Measurements from ENCODE around the gene GPN3.
"Not testable (repeated sequence)": the region's sequence is repeated elsewhere in the genome, so short reads cannot be mapped to it uniquely, and the experiment has no call there.

Gene GPN3
- 16.6 to 40.4 reads per million in 2 experiments for total RNA-seq

DNA sequence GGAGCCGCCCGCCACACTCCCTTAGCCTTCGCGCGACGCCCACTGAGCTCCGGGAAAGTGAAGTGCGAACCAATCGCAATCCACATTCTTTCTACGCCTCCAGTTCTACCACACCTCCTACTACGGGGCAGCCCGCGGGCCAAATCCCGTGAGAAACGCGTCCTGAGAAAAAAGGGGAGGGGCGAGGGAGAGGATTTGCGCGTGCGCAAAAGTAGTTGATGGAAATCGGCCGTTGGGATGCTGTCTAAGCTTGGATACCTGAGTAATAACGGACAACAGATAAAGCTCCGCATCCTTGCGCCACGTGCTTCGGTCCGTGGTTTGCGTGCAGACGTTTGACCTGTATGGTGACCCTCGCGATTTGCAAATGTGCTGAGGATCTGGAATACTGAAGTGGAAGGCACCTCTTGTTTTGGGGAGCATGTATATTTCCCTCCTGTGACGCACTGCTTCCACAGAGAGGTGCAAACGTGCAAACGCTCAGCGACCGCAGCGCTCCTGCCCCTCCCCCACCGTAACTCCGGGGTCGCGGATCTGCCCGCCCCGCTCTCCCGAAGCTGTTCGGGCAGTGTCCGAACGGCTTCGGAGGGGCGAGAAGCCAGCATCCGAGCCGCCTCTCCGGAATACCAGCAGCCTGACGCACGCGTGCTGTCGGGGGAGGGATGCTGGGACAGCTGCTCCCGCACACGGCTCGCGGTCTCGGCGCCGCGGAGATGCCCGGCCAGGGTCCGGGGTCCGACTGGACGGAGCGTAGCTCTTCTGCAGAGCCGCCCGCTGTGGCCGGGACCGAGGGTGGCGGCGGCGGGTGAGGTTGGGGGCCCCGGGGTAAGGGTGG is at the start of gene GPN3, which contains the start of gene FAM216A:
Gene GPN3, minus strand, starts transcription at position 44 of the 835 bp plus-strand sequence. CDS start 54 bp downstream, outside the sequence.
Gene FAM216A, plus strand, starts transcription at position 632 of the 835 bp plus-strand sequence. Its CDS starts 31 bp downstream, at position 663.
- DNase-seq (ENCODE audit: low read depth), result peak; percentile 92

DNA sequence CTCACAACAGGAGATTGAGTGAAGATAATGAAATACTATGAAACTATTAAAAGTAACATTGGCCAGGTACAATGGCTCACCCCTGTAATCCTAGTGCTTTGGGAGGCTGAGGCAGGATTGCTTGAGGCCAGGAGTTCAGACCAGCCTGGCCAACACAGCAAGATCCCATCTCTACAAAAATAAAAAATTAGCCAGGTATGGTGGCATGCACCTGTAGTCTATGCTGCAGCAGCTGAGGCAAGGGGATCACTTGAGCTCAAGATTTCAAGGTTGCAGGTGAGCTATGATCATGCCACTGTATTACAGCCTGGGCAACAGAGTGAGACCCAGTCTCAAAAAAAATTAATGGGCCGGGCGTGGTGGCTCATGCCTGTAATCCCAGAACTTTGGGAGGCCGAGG is 48.9 kb upstream of the GPN3 start:
- no peak for DNase-seq (ENCODE audit: low read depth)

DNA sequence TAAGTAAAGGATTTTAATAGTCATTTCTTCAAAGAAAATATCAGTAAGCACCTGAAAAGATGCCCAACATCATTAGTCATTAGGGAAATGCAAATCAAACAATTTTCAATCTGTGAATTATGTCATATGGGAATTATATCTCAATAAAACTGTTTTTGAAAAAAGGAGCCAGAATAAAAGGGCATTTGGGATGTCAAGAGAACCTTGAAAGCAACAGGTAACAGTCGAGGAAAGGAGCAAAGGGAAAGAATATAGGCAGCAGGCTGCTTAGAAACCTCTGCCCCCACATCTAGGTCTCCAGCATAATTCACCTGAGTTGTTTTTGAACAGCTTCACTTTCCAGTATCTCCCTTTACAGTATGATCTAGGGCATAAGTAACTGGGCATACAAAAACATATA is 46.3 kb upstream of the GPN3 start:
- DNase-seq (ENCODE audit: low read depth), result no peak

DNA sequence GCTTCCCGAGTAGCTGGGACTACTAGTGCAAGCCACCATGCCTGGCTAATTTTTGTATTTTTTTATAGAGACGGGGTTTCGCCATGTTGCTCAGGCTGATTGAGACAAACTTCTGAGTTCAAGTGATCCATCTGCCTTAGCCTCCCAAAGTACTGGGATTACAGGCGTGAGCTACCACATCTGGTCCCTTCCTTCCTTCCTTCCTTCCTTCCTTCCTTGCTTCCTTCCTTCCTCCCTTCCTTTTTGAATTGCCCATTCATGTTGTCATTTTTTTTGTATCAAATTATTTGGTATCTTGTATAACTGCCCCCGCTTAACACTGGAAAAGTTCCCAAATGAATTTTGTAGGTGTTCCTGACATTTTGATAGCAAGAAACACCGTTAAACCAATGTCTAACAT is 45.8 kb upstream of the GPN3 start:
- no peak for DNase-seq (ENCODE audit: low read depth)

DNA sequence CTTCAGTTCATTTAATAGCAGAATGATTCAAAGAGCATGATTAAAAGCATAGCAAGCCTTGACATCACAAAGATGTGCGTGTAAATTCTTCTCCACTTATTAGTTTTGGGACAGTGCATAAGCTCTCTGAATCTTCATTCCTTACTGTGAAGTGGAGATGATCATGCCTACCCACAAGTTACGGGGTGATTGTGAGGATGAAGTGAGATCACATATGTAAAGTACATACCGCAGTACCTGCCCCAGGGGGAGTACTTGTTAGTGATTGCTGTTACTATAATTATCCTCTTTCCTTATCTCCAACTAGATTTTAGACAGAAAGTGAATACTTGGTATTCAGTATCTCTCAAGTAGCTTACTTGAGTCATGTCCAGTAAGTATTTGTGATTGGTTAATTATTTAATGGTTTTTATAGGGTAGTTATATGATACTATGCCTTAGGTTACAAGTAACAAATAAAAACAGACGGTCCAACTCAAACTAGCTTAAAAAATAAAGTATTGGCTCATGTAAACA is 40.1 kb upstream of the GPN3 start:
- DNase-seq (ENCODE audit: low read depth), result no peak

DNA sequence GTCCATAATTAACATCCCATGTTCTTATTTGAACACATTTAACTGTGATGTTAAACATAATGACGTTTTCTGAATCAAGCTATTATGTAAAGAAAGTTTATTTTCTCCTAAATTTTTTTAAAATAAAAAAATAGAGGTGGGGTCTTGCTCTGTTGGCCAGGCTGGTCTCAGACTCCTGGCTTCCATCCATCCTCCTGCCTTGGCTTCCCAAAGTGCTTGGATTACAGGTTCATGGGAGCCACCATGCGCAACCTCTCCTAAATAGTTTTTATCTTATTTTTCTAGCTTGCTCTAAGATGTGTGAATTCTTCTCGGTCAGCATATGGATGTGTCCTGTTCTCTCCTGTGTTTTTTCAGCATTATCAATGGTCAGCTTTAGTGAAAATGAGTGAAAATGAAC is 37.3 kb upstream of the GPN3 start:
- DNase-seq (ENCODE audit: low read depth), result no peak

DNA sequence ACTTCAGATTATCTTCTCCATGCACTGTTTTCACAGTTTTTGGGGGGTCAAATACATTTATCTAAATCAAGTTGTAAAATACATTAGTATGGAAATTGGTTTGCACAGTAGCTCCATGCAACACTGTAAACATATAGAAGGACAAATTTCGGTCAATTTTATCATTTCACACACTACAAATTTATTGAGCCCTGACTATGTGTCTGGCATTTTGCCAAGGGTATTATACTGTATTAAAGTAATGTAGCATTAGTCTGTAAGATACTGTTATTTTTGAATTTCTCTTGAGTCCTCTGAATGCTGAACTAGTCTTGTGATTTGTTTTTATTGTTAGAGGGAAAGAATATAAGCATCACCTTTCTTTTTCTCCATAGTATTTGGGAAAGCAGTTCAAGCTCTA is 35.4 kb upstream of the GPN3 start:
- no peak for DNase-seq (ENCODE audit: low read depth)

DNA sequence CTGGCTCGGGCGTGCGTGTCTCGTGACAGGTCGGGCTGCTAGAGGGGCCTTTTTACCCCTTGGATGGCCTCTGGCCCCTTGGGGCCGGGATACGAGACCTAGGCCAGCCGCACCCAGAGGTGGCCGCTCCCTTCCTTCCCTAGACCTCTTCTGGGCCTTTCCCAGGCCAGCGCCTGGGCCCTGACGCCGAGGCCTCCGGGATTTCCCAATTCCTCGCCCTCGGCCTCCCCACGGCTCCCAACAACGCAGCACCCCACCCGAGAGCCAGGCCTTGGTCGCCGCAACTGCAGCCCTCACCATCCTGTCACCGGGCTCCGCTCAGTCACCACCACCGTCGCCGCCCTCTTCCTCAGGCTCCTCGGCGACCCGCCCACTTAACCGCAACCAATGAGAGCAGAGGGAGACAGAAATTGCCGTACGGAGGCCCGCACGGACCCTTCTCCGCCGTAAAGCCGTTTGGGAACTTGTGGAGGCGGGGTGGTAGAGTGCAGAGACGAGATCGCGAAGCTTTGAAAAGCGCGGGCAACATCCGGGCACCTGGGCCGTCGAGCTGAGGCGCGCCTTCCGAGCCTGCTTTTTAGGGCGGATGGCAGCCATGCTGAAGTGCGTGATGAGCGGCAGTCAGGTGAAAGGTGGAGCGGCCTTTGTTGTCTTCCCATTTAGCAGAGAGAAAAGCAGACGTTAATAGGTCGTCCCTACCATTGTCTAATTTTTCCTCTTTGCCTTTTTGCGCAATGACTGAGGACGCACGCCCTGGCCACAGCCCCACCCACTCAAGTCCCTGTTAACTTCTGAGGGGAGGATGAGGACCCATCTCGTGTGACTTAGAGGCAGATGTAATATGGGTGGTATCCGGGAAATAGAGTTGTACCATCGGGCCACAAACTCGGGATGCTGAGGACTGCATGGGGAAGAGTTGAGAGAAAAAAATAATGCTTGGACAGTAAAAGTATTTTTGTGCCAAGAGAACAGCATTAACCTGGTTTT is 34.0 kb upstream of the GPN3 start, which contains the start of the genes RAD9B and VPS29:
Gene RAD9B, plus strand, starts transcription at position 580 of the 987 bp plus-strand sequence. Its CDS starts 7 bp downstream, at position 587.
Gene VPS29, minus strand, starts transcription at position 360 of the 987 bp plus-strand sequence. Its CDS starts 60 bp downstream, at position 300.
- peak; percentile 98 for DNase-seq (ENCODE audit: low read depth)

DNA sequence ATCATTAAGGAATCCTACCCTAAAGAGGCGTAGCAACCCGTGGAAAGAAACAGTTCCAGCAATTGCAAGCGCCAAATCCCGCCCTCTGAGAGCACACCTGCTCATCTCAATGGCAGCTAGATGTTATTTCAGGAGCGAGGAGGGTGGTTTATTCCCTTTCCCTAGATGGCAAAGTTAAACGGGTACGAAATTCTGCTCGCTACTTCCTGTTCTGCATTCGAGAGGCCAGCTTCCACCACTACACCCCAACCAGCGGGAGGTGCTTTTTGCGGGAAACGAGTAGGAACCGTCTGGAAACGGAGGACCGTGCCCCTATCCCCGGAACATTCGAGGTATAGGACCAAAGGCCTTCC is 33.3 kb upstream of the GPN3 start:
- DNase-seq (ENCODE audit: low read depth), result peak; percentile 17

DNA sequence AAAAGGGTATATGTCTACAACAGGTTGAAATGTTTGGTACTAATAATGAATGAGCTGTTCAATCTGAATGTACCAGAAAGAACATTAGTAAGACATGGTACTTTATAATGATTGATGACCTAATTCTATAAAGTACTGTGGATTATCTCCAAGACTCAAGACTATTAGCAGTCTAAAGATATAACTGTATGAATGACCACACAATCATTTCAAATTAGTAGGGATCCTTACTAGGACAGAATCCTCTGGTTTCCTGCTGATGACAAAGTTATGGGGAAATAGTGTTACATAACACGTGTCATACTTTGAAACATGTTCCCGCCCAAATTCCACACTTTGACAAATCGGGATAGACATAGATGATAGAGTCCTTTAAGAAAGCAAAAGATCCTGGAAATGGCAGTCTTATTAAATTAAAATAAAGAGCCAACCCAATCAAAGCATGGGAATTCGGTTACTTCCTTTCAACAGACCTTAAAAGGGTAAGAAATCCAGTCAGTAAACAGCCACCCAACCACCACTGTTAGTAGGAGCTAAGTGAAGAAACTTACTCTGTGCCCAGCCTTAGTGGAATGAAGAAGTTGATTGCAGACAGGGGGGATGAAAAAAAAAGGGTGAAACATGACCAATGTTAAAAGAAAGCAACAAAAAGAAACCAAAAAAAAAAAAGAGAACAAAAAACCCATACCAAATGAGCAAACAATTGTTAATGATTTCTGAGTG is 31.1 kb upstream of the GPN3 start:
- DNase-seq (ENCODE audit: low read depth), result no peak

DNA sequence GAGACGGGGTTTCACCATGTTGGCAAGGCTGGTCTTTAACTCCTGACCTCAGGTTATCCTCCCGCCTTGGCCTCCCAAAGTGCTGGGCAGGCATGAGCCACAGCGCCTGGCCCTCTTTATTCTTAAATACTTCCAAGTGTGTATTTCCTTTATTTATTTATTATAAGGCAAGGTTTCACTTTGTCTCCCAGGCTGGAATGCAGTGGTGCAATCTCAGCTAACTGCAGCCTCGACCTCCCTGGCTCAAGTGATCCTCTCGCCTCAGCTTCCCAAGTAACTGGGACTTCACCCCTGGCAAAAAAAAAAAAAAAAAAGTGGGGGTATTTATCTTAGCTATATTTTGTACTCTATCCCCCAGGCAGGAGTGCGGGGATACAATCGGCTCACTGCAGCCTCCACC is 7.4 kb upstream of the GPN3 start:
- no peak for DNase-seq (ENCODE audit: low read depth)

DNA sequence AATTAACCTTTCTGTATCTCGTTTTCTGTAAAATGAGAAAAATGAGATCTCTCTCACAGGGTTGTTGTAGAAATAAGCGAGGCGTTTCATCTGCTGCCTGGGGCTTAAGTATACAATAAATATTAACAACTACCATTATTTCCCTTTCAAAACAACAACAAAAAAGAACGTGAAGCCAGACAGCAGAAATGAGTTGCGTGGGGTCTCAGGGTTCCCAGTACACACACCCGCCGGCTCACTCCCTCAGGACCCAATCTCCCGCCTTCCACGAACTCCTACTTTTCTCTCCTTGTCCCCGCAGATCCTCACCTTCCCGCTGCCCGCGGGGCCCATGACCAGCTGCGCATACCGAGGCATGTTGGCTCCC is 227 bp downstream of the GPN3 start:
- no peak for DNase-seq (ENCODE audit: low read depth)

DNA sequence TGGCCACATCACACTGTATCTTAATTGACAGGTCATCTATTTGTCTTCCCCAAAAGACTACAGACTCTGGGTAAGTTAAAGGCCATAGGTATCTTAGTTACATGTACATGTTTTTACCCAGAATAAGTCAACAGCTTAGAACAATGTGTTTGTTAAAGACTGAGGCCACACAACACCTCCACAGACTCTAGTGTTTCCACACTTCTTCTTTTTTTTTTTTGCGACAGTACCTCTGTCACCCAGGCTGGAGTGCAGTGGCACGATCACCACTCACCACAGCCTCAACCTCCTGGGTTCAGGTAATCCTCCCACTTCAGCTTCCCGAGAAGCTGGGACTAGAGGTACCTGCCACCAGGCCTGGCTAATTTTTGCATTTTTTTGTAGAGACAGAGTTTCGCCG is 1.3 kb downstream of the GPN3 start:
- DNase-seq (ENCODE audit: low read depth), result no peak

DNA sequence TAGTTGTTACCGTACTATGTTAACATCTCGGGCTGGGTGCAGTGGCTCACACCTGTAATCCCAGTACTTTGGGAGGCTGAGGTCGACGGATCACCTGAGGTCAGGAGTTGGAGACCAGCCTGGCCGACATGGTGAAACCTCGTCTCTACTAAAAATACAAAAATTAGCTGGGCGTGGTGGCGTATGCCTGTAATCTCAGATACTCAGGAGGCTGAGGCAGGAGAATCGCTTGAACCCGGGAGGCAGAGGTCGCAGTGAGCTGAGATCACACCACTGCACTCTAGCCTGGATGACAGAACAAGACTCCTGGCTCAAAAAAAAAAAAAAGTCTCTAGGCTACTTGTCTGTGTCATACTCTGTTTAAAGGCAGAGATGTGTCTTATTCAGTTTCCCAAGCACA is 2.3 kb downstream of the GPN3 start:
- not testable (repeated sequence) for DNase-seq (ENCODE audit: low read depth)

DNA sequence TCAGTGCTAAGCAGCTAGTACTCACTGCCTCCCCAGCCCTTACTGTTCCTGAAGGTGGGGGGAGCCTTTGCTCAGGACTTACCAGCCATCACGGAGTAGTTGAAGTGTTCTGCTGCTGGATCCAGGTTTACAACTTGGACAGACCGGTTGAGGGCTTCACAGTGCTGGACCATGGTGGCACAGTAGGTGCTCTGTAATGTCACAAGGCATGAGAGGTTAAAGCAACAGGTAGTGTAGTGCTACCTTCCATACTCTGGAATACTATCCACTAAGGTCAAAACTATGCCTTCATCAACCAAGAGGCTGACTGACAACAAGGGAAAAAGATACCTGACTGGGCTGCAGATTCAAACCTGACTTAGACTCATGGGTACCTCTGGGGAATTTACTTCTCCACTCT is 3.0 kb downstream of the GPN3 start:
- no peak for DNase-seq (ENCODE audit: low read depth)

DNA sequence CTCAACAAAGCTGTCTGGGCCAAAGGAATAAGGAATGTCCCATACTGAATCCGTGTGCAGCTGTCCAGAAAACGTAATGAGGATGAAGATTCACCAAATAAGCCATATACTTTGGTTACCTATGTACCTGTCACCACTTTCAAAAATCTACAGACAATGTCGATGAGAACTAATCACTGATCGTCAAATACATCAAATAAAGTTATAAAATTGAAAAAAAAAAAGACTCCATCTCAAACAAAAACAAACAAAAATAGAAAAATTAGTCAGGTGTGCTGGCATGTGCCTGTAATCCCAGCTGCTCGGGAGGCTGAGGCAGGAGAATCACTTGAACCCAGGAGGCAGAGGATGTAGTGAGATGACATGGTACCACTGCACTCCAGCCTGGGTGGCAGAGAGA is 6.9 kb downstream of the GPN3 start:
- not testable (repeated sequence) for DNase-seq (ENCODE audit: low read depth)

DNA sequence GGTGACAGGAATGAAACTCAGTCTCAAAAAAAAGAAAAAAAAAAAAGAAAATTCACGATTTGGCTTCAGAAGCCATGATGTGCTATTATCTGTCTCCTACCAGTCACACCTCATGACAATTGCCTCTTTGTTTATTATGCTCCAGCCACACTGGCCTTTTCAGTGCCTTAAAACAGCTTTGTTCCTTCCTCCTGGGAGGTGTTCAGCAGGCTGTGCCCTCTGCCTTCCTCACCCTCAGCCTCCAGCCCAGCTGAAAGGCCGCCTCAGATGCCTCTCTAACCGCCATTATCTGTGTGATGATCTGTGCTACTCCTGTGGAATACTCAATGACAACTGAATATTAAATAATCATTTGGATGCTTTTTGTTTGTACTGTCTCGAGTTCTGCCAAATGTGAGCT is 9.3 kb downstream of the GPN3 start:
- no peak for DNase-seq (ENCODE audit: low read depth)

DNA sequence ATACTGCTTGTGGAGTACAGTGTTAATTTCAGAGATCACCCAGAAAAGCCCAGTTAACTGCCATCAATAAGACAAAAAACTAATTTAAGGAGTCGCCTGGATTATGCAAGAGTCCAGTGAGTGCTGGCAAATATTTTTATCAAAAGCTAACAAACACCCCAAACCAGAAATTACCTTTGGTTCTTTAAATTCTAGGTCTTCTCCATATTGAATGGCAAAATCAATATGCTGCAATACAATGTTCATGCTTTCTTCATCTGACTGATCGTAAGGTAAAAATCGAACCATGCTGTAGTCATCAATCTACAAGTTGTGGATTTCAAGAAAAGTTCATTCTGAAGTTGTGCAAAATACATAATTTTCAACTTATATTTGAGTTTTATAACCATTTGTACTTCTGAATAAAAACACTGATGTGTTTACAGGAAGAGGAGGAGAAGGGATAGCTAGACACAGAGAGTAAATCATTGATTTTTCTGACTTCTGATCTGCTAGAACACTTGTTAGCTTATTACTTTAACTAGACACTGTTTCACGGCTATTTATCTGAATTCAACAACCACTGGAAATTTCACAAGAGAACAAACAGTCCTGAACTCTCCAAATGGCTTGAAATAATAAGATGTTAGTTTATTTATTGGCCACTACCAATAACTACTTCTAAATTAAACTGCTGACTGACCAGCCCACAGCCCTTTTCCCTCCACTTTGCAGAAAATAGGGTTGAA is 14.3 kb downstream of the GPN3 start:
- DNase-seq (ENCODE audit: low read depth), result no peak

DNA sequence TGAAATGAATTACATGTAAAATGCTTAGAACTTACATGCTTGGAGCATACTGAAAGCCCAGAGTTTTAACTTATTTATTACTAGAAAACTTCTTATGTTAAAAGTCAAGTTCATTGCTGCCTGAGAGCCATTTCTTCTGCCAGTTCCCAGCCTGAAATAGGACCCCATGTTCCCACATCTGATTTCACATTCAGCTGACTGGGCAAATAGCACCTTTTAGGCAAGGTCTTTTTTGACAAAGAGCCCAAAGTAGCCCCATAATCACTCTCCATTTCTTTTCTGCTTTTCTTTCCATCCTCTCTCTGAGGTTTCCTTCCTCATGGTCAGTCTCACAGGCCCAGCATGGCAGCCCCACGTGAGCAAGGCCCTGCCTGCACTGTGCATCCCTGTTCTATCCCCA is 16.8 kb downstream of the GPN3 start:
- no peak for DNase-seq (ENCODE audit: low read depth)

DNA sequence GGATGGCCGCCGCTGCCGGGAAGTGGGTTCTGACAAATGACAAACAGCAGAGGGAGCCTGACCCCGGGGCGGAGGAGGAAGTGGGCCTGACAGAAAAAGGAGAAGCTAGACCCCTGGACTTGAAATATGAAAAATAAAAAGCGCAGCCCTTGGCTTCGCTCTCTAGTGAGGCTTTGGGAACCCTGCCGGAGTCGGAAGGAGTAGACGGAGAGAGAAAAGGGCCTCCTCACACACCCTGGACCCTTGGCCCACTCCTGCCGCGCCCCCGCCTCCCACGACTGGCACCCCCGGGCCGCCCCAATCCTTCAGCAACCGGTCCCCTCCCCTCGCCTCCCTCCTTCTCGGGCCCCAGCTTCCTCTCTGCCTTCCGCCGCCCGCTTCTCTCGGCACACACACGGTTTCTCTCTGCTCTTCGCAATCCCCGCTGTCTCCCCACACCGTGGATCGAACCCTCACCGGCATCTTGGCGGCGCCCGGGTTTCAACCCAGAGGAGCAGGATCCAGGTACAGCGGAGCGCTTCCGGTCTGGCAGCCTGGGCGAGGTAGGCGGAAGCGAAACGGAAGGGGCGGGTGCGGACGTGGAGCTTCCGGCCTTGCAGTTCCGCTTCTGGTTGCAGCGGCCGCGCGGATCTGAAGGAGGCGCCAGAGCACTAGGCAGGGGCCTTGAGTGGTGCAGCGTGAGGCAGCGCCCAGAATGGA is 18.1 kb downstream of the GPN3 start, which contains the start of gene ARPC3:
Gene ARPC3, minus strand, starts transcription at position 539 of the 699 bp plus-strand sequence. Its CDS starts 77 bp downstream, at position 462.
- peak; percentile 94 for DNase-seq (ENCODE audit: low read depth)

Measured in T follicular helper cell (primary cell).